HG02870 (cell line): Measurements from ENCODE around the gene RBMY1J.
"Not testable (repeated sequence)": the region's sequence is repeated elsewhere in the genome, so short reads cannot be mapped to it uniquely, and the experiment has no call there.

Source experiments
- ATAC-seq: cut with Tn5 transposase; IDR thresholded peaks from one replicate; pipeline ENCODE4 v1.9.1; 2021; ENCODE audit warnings: mild to moderate bottlenecking, moderate library complexity; ENCODE audit not compliant: unreplicated experiment

RBMY1J gene

GRCh38 chrY:22403110-22403509 is at the start of gene RBMY1J:
Gene RBMY1J, plus strand, starts transcription at chrY:22403410. Its CDS starts 2,038 bp downstream, at chrY:22405448.
- not testable (repeated sequence) for ATAC-seq

DNA sequence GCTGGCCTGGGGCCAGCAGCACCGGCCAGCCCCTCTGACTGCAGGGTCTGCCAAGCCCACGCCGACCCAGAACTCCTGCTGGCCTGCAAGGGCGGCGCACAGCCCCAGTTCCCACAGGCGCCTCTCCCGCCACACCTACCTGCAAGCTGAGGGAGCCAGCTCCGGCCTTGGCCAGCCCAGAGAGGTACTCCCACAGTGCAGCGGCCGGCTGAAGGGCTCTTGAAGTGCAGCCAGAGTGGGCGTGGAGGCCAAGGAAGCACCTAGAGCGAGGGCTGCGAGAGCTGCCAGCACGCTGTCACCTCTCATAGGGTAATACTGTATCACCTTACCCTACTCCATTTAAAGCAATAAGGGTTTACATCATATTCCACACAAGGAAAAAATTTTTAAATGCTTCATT is 35.8 kb upstream of the RBMY1J start:
- ATAC-seq: no peak

DNA sequence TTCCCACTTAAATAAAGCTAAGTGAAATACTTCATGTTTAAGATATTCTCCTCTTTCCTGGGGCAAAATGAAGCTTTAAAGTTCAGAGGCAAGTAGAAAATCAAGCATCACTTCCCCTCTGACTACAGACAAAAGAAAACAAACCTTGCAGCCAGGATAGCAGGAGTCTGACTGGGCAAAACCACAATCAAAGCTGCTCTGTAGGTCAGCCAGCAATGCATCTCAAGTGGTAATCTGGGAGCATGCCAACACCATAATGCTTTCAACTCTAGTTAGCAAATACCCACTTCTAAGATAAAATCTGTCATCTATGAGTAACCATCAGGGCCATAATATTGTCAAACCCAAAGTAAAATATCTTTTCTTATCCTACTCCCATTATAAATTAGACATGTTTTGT is 32.6 kb upstream of the RBMY1J start:
- no peak for ATAC-seq

GRCh38 chrY:22373494-22373893 is 29.7 kb upstream of the RBMY1J start:
- ATAC-seq: no peak

GRCh38 chrY:22444718-22445396 is 41.6 kb downstream of the RBMY1J start:
- ATAC-seq: not testable (repeated sequence)

DNA sequence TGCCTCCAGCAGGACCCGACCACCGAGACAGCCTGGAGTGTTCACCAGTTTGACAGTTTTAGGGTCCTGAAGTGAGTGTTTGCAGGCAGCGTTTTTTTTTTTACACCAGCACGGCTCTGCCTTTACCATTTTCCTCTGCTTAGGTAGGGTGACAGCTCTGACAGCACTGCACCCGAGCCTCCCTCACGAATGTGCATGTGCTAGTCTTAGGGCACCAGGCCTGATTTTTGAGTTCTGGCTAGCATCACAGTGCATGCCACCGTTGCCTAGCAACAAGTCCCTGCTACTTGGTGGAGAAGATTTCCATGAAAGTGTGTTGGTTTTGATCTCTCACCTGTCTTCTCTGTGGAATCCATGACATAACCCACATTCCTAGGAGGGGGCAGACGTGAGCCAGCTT is 52.3 kb downstream of the RBMY1J start:
- ATAC-seq: not testable (repeated sequence)

DNA sequence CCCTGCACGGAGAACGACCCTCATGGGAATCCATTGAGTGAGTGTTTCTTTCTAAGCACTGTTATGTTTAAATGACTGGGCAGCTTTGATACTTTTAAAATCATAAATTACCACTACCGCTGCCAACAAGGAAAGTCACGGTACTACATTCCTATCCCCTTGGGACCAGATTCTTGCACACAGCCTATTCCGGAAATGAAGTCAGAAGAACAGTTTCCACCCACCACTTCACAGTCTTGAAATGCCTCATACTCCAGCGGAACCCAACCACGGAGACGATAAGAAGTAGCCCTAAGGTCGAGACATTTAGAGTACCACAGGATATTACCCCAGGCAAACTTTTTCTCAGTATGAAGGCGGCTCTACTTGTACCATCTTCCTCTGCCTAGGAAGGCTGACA is 58.8 kb downstream of the RBMY1J start:
- ATAC-seq: not testable (repeated sequence)
